ENCODE results near the gene NUAK2.
A peak's percentile ranks its signal among the peaks of the same experiment; 100 is the strongest.

The NUAK2 gene

GRCh38 chr1:205270764-205271163, 50.8 kb downstream of the NUAK2 start:
- DNase-seq: no peak

- DNase-seq: no peak
Observed at GRCh38 chr1:205270271-205270670, 51.3 kb downstream of the NUAK2 start.

GRCh38 chr1:205269711-205270110, 51.8 kb downstream of the NUAK2 start:
- DNase-seq: no peak

GRCh38 chr1:205268846-205269680, 52.5 kb downstream of the NUAK2 start:
- DNase-seq: no peak

- DNase-seq: no peak
Observed at GRCh38 chr1:205267306-205267902, 54.1 kb downstream of the NUAK2 start.

GRCh38 chr1:205266611-205267305, 54.8 kb downstream of the NUAK2 start:
- DNase-seq: no peak

- DNase-seq: no peak
Observed at GRCh38 chr1:205263580-205264190, 57.9 kb downstream of the NUAK2 start.

- no peak for DNase-seq
Observed at GRCh38 chr1:205262731-205263171, 58.8 kb downstream of the NUAK2 start.

GRCh38 chr1:205261946-205262691, 59.4 kb downstream of the NUAK2 start:
- no peak for DNase-seq

- no peak for DNase-seq
Observed at GRCh38 chr1:205260948-205261732, 60.4 kb downstream of the NUAK2 start.

GRCh38 chr1:205259998-205260397, 61.5 kb downstream of the NUAK2 start:
- no peak for DNase-seq

GRCh38 chr1:205259324-205259832, 62.2 kb downstream of the NUAK2 start:
- DNase-seq: no peak

- no peak for DNase-seq
Observed at GRCh38 chr1:205258719-205259118, 62.8 kb downstream of the NUAK2 start.

GRCh38 chr1:205258261-205258691, 63.3 kb downstream of the NUAK2 start:
- no peak for DNase-seq

GRCh38 chr1:205257735-205258134, 63.8 kb downstream of the NUAK2 start:
- no peak for DNase-seq

- DNase-seq: no peak
Observed at GRCh38 chr1:205256951-205257625, 64.5 kb downstream of the NUAK2 start.

- DNase-seq: peak; percentile 75
Observed at GRCh38 chr1:205255941-205256780, 65.4 kb downstream of the NUAK2 start.
